Mesenchymal stem cell (in vitro differentiated cells and primary cell): ENCODE results near the gene CDR2L.
"Not testable (repeated sequence)": the region's sequence is repeated elsewhere in the genome, so short reads cannot be mapped to it uniquely, and the experiment has no call there.

Experiments used
- DNase-seq: peaks from one replicate; pipeline ENCODE4 v3.0.0-alpha.2; 2013
- H2AFZ ChIP-seq: one replicate; pipeline ENCODE4 v1.6.1; 2013; ENCODE audit warnings: low read depth, mild to moderate bottlenecking, control low read depth, inconsistent platforms, low read length, moderate library complexity
- H2AK5ac ChIP-seq: 2 replicates; pipeline ENCODE4 v1.6.1; 2013; ENCODE audit warnings: low read length, moderate library complexity, mild to moderate bottlenecking, inconsistent platforms; ENCODE audit not compliant: severe bottlenecking
- H2BK120ac ChIP-seq: one replicate; pipeline ENCODE4 v1.6.1; 2013; ENCODE audit warnings: low read depth, mild to moderate bottlenecking, inconsistent platforms, low read length, moderate library complexity
- H2BK12ac ChIP-seq, 2 experiments: one replicate each; pipeline ENCODE4 v1.6.1; 2013; ENCODE audit warnings: inconsistent platforms in 2 of 2, low read length in 2 of 2, mild to moderate bottlenecking in 2 of 2, moderate library complexity in 2 of 2, control low read depth in 1 of 2
- H2BK15ac ChIP-seq: one replicate; pipeline ENCODE4 v1.6.1; 2013; ENCODE audit warnings: mild to moderate bottlenecking, low read depth, inconsistent platforms; ENCODE audit not compliant: poor library complexity, severe bottlenecking
- H2BK5ac ChIP-seq: 2 replicates; pipeline ENCODE4 v1.6.1; 2013; ENCODE audit warnings: low read depth, mild to moderate bottlenecking, low read length, control low read depth, inconsistent platforms; ENCODE audit not compliant: poor library complexity, severe bottlenecking
- H3K14ac ChIP-seq, 2 experiments: one replicate each; pipeline ENCODE4 v1.6.1; 2013; ENCODE audit warnings: inconsistent platforms in 2 of 2, low read length in 2 of 2, control low read depth in 1 of 2, mild to moderate bottlenecking in 1 of 2, moderate library complexity in 1 of 2
- H3K18ac ChIP-seq, 2 experiments: one replicate each; pipeline ENCODE4 v1.6.1; 2013; ENCODE audit warnings: inconsistent platforms in 2 of 2, low read length in 2 of 2, control low read depth in 1 of 2, low read depth in 1 of 2, mild to moderate bottlenecking in 1 of 2
- H3K23ac ChIP-seq, 2 experiments: one replicate each; pipeline ENCODE4 v1.6.1; 2013; ENCODE audit warnings: inconsistent platforms in 2 of 2, low read length in 2 of 2, mild to moderate bottlenecking in 2 of 2, moderate library complexity in 2 of 2, control low read depth in 1 of 2
- H3K27ac ChIP-seq: 2 replicates; pipeline ENCODE4 v1.5.1; 2013; ENCODE audit warnings: mild to moderate bottlenecking, moderate library complexity, low read length, control low read depth, inconsistent platforms; ENCODE audit not compliant: poor library complexity, severe bottlenecking
- H3K27me3 ChIP-seq, 2 experiments: 2 replicates each; pipeline versions ENCODE4 v1.6.1 to v1.7.0; 2013; ENCODE audit warnings: low read length in 2 of 2, mild to moderate bottlenecking in 2 of 2, moderate library complexity in 2 of 2, control low read depth in 1 of 2, inconsistent platforms in 1 of 2; ENCODE audit not compliant: control insufficient read depth in 1 of 2, insufficient read depth in 1 of 2
- H3K36me3 ChIP-seq, 2 experiments: 2 replicates each; pipeline versions ENCODE4 v1.6.1 to v1.7.0; 2013; ENCODE audit warnings: low read length in 2 of 2, control low read depth in 1 of 2, inconsistent platforms in 1 of 2, low read depth in 1 of 2, mild to moderate bottlenecking in 1 of 2; ENCODE audit not compliant: insufficient read depth in 2 of 2, control insufficient read depth in 1 of 2
- H3K4ac ChIP-seq, 2 experiments: one replicate each; pipeline ENCODE4 v1.6.1; 2013; ENCODE audit warnings: inconsistent platforms in 2 of 2, low read length in 2 of 2, mild to moderate bottlenecking in 2 of 2, moderate library complexity in 2 of 2, control low read depth in 1 of 2, low read depth in 1 of 2
- H3K4me1 ChIP-seq: 2 replicates; pipeline ENCODE4 v1.6.1; 2013; ENCODE audit warnings: low read depth, low read length, control low read depth; ENCODE audit not compliant: control insufficient read depth, insufficient read depth
- H3K4me2 ChIP-seq: 2 replicates; pipeline ENCODE4 v1.6.1; 2013; ENCODE audit warnings: low read length, mild to moderate bottlenecking, inconsistent platforms; ENCODE audit not compliant: poor library complexity, severe bottlenecking
- H3K4me3 ChIP-seq, 2 experiments: 2 replicates each; pipeline versions ENCODE4 v1.5.1 to v1.7.0; 2013; ENCODE audit warnings: low read length in 2 of 2, mild to moderate bottlenecking in 2 of 2, control low read depth in 1 of 2, low read depth in 1 of 2; ENCODE audit not compliant: insufficient read depth in 1 of 2
- H3K79me1 ChIP-seq: replicated peaks from 2 replicates; pipeline ENCODE4 v1.6.1; 2013; ENCODE audit warnings: mild to moderate bottlenecking, control low read depth, low read length, inconsistent platforms; ENCODE audit not compliant: poor library complexity, severe bottlenecking
- H3K9ac ChIP-seq: 2 replicates; pipeline ENCODE4 v1.7.0; 2013; ENCODE audit warnings: mild to moderate bottlenecking, low read length, moderate library complexity
- H3K9me3 ChIP-seq: 2 replicates; pipeline ENCODE4 v1.7.0; 2013; ENCODE audit warnings: mild to moderate bottlenecking, low read length; ENCODE audit not compliant: control insufficient read depth
- H4K8ac ChIP-seq: one replicate; pipeline ENCODE4 v1.6.1; 2013; ENCODE audit warnings: inconsistent platforms, mild to moderate bottlenecking, low read length, moderate library complexity
- H4K91ac ChIP-seq: one replicate; pipeline ENCODE4 v1.6.1; 2013; ENCODE audit warnings: mild to moderate bottlenecking, low read length, inconsistent platforms
- WGBS: methylation state at CpG from one replicate; pipeline ENCODE4 v1.1.7; 2013; ENCODE audit warnings: mixed read lengths; 5-methylcytosine and 5-hydroxymethylcytosine counted together

The CDR2L gene

DNA sequence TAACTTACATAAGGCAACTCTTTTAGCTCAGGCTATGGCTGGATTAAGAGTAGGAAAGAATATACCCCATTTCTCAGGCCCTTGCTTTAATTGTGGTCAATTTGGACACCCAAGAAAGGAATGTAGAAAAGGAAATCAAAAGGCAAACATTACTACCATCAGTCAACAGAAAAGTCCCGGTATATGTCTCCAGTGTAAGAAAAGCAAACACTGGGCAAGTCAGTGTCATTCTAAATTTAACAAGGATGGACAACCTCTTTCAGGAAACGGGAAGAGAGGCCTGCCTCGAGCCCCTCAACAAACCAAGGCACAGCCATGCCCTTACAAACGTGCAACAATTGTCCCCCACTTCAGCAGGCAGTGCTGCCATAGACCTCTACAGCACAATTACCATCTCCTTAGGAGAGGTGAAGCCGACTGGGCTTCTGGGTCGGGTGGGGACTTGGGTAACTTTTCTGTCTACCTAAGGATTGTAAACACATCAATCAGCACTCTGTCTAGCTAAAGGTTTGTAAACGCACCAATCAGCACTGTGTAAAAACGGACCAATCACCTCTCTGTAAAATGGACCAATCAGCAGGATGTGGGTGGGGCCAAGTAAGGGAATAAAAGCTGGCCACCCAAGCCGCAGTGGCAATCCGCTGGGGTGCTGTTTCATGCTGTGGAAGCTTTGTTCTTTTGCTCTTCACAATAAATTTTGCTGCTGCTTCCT lies 37.4 kb downstream of the CDR2L start:
- Histone ChIP-seq H2AFZ (no peak overlapping the region), H2BK120ac (no peak overlapping the region), H4K91ac (no peak overlapping the region), H3K27ac (no peak overlapping the region), H2AK5ac (no peak overlapping the region), H3K4ac (no peak overlapping the region), H3K4me2 (no peak overlapping the region), H3K9me3 (peaks cover 3% of the 10 kb centered on the region), H4K8ac (no peak overlapping the region), H3K23ac (no peak overlapping the region), H3K36me3 (peaks cover 33 to 35% of the 10 kb centered on the region in 2 experiments), H3K14ac (no peak overlapping the region), H3K27me3 (no peaks in the 10 kb centered on the region), H3K4me1 (no peaks in the 10 kb centered on the region), H3K79me1 (no peaks in the 10 kb centered on the region), H2BK15ac (no peak overlapping the region), H3K9ac (no peak overlapping the region), H3K4me3 (no peak overlapping the region), H2BK12ac (no peak overlapping the region), H2BK5ac (no peak overlapping the region), H3K18ac (no peak overlapping the region)
- DNase-seq: no peak
- 94% methylated on average over 10 of the region's 10 CpGs for WGBS

DNA sequence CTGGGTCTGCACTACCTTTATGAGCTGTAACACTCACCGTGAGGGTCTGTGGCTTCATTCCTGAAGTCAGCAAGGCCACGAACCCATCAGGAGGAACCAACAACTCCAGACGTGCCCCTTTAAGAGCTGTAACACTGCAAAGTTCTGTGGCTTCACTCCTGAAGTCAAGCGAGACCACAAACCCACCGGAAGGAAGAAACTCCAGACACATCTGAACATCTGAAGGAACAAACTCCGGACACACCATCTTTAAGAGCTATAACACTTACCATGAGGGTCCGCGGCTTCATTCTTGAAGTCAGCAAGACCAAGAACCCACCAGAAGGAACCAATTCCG lies 37.9 kb downstream of the CDR2L start:
- not testable (repeated sequence) for H2AFZ ChIP-seq, H2BK120ac ChIP-seq, H3K18ac ChIP-seq, H3K4me3 ChIP-seq, H4K8ac ChIP-seq, H2AK5ac ChIP-seq, H3K27ac ChIP-seq, H2BK15ac ChIP-seq, H3K79me1 ChIP-seq, H3K4ac ChIP-seq, H4K91ac ChIP-seq, DNase-seq, H3K27me3 ChIP-seq, H3K9ac ChIP-seq, H3K23ac ChIP-seq, H3K4me1 ChIP-seq, H3K4me2 ChIP-seq, H3K14ac ChIP-seq, H3K9me3 ChIP-seq, H2BK5ac ChIP-seq, H2BK12ac ChIP-seq
- peaks cover 28 to 31% of the 10 kb centered on the region in 2 experiments for H3K36me3 ChIP-seq
- WGBS: 94% methylated on average over 9 of the region's 9 CpGs

DNA sequence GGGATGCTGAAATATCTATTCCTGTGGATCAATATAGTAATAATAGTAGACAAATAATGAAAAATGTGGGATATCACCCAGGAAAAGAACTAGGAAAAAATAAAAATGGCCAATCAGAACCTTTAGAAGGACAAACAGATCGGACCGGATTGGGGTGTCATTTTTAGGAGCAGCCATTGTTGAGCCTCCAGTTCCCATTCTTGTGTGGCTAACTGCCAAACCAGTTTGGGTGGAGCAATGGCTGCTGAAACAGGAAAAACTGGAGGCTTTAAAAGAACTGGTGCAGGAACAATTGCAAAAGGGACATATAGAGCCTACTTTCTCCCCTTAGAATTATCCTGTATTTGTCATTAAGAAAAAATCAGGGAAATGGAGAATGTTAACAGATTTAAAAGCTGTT lies 39.2 kb downstream of the CDR2L start:
- H3K9ac ChIP-seq, H3K4ac ChIP-seq, H2BK12ac ChIP-seq, H3K14ac ChIP-seq, H2AFZ ChIP-seq, H3K18ac ChIP-seq, H4K91ac ChIP-seq, H3K27me3 ChIP-seq, H4K8ac ChIP-seq, H3K4me2 ChIP-seq, H2BK120ac ChIP-seq, H3K4me3 ChIP-seq, DNase-seq, H3K23ac ChIP-seq, H2BK15ac ChIP-seq, H3K27ac ChIP-seq, H3K4me1 ChIP-seq, H2AK5ac ChIP-seq, H3K79me1 ChIP-seq, H2BK5ac ChIP-seq: not testable (repeated sequence)
- 94% methylated on average over 2 of the region's 2 CpGs for WGBS
- peaks cover 11% of the 10 kb centered on the region for H3K9me3 ChIP-seq
- peaks cover 15 to 18% of the 10 kb centered on the region in 2 experiments for H3K36me3 ChIP-seq

DNA sequence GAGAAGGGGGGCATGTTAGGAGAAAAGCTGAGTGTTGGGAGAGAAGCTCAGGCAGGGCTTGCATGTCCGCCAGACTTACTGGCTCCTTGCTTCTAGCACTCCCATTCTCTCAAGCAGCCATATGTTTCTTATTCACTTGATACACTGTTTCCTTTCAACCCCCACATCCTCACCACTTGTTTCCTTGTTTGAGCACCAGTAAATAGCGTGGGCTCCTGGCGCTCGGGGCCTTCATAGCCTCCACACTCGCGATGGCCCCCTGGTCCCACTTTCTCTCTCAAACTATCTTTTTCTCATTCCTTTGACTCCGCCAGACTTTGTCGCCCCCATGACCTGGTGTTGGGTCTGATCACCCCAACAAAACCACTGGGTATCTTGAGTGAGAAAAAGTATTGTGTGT lies 42.7 kb downstream of the CDR2L start:
- WGBS: 83% methylated on average over 8 of the region's 8 CpGs
- no peak overlapping the region for H3K4me3 ChIP-seq
- H3K9ac ChIP-seq: no peak overlapping the region
- peaks cover 10% of the 10 kb centered on the region for H3K4me1 ChIP-seq
- no peak overlapping the region for H3K27ac ChIP-seq
- no peak overlapping the region for H3K23ac ChIP-seq
- H3K9me3 ChIP-seq: peaks cover 11% of the 10 kb centered on the region
- no peak overlapping the region for H4K8ac ChIP-seq
- H3K14ac ChIP-seq: no peak overlapping the region
- H2BK5ac ChIP-seq: no peak overlapping the region
- H2BK12ac ChIP-seq: no peak overlapping the region
- H2AFZ ChIP-seq: no peak overlapping the region
- no peak overlapping the region for H3K4me2 ChIP-seq
- no peak overlapping the region for H2BK15ac ChIP-seq
- H4K91ac ChIP-seq: no peak overlapping the region
- no peak overlapping the region for H2AK5ac ChIP-seq
- no peaks in the 10 kb centered on the region for H3K27me3 ChIP-seq
- peaks cover 2% of the 10 kb centered on the region in 2 experiments for H3K36me3 ChIP-seq
- H3K18ac ChIP-seq: no peak overlapping the region
- H3K79me1 ChIP-seq: no peaks in the 10 kb centered on the region
- H2BK120ac ChIP-seq: no peak overlapping the region
- no peak overlapping the region for H3K4ac ChIP-seq
- no peak for DNase-seq
